ENCODE measurements around the gene EDN3.

The EDN3 gene

GRCh38 chr20:59365611-59366285 lies 65.3 kb downstream of the EDN3 start:
- DNase-seq (ENCODE audit: low read depth in 2 of 2), result no peak

GRCh38 chr20:59371431-59371830 lies 71.0 kb downstream of the EDN3 start:
- DNase-seq (ENCODE audit: low read depth in 2 of 2), result no peak

GRCh38 chr20:59374261-59374660 lies 73.8 kb downstream of the EDN3 start:
- DNase-seq (ENCODE audit: low read depth in 2 of 2), result no peak

DNA sequence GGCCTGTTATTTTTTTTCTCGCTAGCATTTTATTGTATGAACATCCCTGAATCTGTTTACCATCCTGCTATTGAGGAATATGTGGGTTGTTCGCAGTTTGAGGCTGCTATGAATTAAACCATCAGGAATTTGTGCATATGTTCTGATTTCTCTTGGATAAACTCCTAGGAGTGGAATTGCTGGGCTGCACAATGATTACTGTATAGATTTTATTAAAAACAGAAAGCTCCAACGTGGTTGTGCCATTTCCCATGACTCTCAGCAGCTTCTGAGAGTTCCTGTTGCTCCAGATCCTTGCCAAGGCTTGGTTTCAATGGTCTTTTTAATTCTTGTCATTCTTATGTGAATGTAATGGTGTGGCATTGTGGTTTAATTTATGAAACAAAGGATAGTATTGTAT lies 75.1 kb downstream of the EDN3 start:
- no peak for DNase-seq (ENCODE audit: low read depth in 2 of 2)

Data from stimulated activated CD4-positive, alpha-beta T cell treated with anti-CD3 and anti-CD28 coated beads, Interleukin-4, amount 100 ng/mL, for 48 hours (primary cell).